Progenitor cell of endocrine pancreas (in vitro differentiated cells): Measurements from ENCODE around the gene MAP7D3. TPM values are rescaled to one million over a fixed set of nuclear protein-coding genes. Genes with fewer than 3 reads are reported as not detected.

Experiments used
- DNase-seq: peaks from one replicate; pipeline ENCODE4 v3.0.0; 2021; ENCODE audit warnings: low spot score; ENCODE audit not compliant: unreplicated experiment
- H3K27ac Mint-ChIP-seq: 2 replicates; pipeline ENCODE4 v1.8.0; 2021; ENCODE audit warnings: mild to moderate bottlenecking, moderate library complexity, mixed read lengths
- H3K27me3 Mint-ChIP-seq: 2 replicates; pipeline ENCODE4 v1.8.0; 2021; ENCODE audit warnings: mixed read lengths
- H3K36me3 Mint-ChIP-seq: 2 replicates; pipeline ENCODE4 v1.8.0; 2022; ENCODE audit warnings: mixed read lengths; ENCODE audit not compliant: insufficient read depth
- H3K4me1 Mint-ChIP-seq: 2 replicates; pipeline ENCODE4 v1.8.0; 2021; ENCODE audit warnings: low read depth, mixed read lengths
- H3K4me3 Mint-ChIP-seq: 2 replicates; pipeline ENCODE4 v1.8.0; 2021; ENCODE audit warnings: low read depth, mild to moderate bottlenecking, moderate library complexity, mixed read lengths
- H3K9me3 Mint-ChIP-seq: 2 replicates; pipeline ENCODE4 v1.8.0; 2021; ENCODE audit warnings: low read depth, mixed read lengths
- total RNA-seq: library from RNA; stranded (reverse); gene quantifications from 2 replicates; pipeline ENCODE4 v1.2.1, GENCODE V29; 2021
- TF ChIP-seq, protein P1 (sequence below): fragments of 200-600 bp; sonication (generic); IDR thresholded peaks from one replicate; pipeline ENCODE4 v1.5.0; 2021; ENCODE audit warnings: antibody characterized with exemption, mild to moderate bottlenecking; ENCODE audit not compliant: unreplicated experiment

MAP7D3 gene
- total RNA-seq, 1 donor from 2014 or later = 5.8 TPM

DNA sequence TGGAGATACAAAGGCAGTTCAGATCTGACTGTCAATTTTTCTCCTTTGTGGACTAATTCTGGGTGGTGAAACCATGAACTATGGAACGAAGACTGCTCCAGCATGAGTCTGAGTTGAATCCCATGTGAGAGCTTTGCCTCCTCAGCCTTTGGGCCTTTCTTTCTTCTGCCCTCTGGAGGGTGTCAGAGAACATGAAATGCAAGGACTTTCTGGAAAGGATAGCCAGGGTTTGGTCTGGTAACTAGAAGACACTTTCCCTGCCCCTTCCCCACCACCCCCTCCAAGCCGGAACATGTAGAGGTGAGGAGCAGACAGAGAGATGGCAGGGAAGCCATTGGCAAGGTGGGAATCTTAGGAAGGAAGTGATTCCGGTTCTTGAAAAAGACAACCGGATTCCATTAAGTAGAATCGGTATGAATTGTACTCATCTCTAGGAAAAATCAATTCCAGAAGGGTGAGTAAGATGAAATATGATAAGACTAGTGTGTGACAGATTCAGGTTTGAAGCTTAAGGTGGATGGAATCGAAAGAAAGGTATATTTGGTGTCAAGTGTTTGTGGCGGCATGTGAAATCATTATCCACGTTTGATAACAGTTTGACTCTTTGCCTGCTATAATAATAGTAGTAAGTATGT, 84.9 kb downstream of the MAP7D3 start:
- TF ChIP-seq, protein P1, sequence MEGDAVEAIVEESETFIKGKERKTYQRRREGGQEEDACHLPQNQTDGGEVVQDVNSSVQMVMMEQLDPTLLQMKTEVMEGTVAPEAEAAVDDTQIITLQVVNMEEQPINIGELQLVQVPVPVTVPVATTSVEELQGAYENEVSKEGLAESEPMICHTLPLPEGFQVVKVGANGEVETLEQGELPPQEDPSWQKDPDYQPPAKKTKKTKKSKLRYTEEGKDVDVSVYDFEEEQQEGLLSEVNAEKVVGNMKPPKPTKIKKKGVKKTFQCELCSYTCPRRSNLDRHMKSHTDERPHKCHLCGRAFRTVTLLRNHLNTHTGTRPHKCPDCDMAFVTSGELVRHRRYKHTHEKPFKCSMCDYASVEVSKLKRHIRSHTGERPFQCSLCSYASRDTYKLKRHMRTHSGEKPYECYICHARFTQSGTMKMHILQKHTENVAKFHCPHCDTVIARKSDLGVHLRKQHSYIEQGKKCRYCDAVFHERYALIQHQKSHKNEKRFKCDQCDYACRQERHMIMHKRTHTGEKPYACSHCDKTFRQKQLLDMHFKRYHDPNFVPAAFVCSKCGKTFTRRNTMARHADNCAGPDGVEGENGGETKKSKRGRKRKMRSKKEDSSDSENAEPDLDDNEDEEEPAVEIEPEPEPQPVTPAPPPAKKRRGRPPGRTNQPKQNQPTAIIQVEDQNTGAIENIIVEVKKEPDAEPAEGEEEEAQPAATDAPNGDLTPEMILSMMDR = no peak
- Mint-ChIP-seq H3K36me3 (peaks cover 2% of the 10 kb centered on the region), H3K9me3 (peaks cover 6% of the 10 kb centered on the region), H3K4me1 (peaks cover 5% of the 10 kb centered on the region), H3K4me3 (no peak overlapping the region), H3K27me3 (peaks cover 4% of the 10 kb centered on the region), H3K27ac (no peak overlapping the region)
- DNase-seq = no peak

DNA sequence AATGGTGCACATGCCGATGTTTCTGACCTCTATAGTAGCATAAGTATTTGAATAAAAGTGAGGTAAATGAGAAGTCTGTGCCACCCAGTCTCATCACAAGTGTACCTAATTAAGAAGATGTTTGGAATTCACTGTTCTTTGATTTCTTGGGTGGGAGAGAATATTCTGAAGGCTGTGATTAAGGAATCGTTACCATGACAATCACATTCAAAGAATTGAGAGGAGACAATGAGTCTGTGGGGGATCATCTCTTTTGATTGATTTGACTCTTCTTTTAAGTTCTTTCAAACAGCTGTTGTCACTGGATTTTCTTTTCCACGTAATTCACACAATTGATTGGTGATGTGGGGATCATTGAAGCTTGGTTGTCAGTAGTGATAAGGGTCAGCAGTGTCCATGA, 85.8 kb downstream of the MAP7D3 start:
- peaks cover 4% of the 10 kb centered on the region for H3K27me3 Mint-ChIP-seq
- peaks cover 2% of the 10 kb centered on the region for H3K36me3 Mint-ChIP-seq
- peaks cover 5% of the 10 kb centered on the region for H3K4me1 Mint-ChIP-seq
- H3K9me3 Mint-ChIP-seq = peaks cover 6% of the 10 kb centered on the region
- DNase-seq = no peak
- TF ChIP-seq, protein P1 = no peak
- H3K27ac Mint-ChIP-seq = no peak overlapping the region
- H3K4me3 Mint-ChIP-seq = no peak overlapping the region

DNA sequence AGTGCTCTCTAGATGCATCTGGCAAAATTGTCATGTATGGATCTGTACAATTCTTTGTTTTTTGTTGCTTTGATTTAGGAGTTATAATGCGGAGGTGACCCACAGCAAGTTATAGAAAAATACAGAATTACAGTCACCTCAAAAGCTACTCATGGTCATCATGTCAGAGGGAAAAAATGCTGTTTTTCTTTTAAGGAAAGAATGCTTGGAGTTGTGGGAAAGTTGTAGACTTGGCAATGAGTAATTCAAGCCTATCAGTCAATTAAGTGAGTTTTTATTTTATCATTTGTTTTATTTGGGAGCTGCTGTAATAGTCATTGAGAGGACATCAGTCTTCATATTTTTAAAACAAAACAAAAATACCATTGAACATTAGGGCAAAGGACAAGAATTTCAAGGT, 87.5 kb downstream of the MAP7D3 start:
- Mint-ChIP-seq H3K4me1 (peaks cover 3% of the 10 kb centered on the region), H3K4me3 (no peak overlapping the region), H3K9me3 (peaks cover 10% of the 10 kb centered on the region), H3K36me3 (peaks cover 2% of the 10 kb centered on the region), H3K27me3 (peaks cover 4% of the 10 kb centered on the region), H3K27ac (no peak overlapping the region)
- DNase-seq = no peak
- TF ChIP-seq, protein P1 = no peak

Other genes starting within 250 kb of the MAP7D3 start
- gene FHL1, start 103.9 kb downstream of the MAP7D3 start, total RNA-seq = 2.8 and 3.0 TPM in 2 replicates
- gene ADGRG4, start 49.6 kb upstream of the MAP7D3 start, total RNA-seq = 2.7 and 3.9 TPM in 2 replicates
- 0.10 TPM in 1 of 2 replicates, not detected in the other for gene BRS3, start 236.5 kb upstream of the MAP7D3 start, total RNA-seq
- gene HTATSF1, start 246.2 kb upstream of the MAP7D3 start, total RNA-seq = 56.6 and 60.4 TPM in 2 replicates